Measurements from ENCODE around the gene POLR2L.

POLR2L gene

DNA sequence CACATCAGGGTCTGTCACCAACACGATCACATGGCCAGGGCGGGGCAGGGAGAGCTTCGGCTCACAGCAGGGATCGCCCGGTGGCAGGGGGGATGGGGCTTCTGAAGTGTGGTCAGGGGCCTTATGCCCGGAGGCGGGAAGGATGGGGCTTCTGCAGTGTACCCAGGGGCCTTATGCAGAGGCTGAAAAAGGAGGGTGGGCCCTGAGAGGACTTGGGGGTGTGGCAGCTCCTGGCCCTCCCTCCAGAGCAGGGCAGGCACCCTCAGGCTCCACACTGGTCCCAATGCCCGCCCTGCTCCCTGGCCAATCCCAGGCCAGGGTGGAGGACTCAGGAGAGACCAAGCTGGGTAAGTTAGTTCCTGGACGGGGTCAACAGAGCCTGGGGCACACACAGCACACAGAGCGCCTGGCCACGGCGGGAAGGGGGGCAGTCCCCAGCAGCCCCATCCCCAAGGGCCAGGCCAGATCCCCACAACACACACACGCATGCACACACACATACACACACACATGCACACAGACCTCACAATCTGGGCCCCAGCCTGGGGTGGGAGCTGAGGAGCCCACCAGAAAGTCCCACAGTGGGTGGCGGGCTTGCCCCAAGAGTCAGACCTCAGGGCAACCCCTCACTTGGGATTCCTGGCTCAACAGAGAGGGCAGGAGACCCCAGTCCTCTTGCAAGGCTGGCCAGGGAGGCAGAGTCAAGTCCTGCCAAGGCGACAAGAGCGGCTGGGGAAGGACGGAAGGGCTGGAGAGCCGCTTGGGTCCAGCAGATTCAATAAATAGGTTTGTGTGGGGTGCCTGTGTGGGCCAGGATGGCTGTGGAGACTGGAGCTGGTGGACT, 51.4 kb downstream of the POLR2L start:
- TF ChIP-seq, protein P1, sequence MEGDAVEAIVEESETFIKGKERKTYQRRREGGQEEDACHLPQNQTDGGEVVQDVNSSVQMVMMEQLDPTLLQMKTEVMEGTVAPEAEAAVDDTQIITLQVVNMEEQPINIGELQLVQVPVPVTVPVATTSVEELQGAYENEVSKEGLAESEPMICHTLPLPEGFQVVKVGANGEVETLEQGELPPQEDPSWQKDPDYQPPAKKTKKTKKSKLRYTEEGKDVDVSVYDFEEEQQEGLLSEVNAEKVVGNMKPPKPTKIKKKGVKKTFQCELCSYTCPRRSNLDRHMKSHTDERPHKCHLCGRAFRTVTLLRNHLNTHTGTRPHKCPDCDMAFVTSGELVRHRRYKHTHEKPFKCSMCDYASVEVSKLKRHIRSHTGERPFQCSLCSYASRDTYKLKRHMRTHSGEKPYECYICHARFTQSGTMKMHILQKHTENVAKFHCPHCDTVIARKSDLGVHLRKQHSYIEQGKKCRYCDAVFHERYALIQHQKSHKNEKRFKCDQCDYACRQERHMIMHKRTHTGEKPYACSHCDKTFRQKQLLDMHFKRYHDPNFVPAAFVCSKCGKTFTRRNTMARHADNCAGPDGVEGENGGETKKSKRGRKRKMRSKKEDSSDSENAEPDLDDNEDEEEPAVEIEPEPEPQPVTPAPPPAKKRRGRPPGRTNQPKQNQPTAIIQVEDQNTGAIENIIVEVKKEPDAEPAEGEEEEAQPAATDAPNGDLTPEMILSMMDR (IDR thresholded peaks at IDR 0.05; ENCODE audit: insufficient read depth, low read length, poor library complexity, severe bottlenecking), result no peak
- TF ChIP-seq EZH2phosphoT487 (conservative IDR thresholded peaks at IDR 0.05; ENCODE audit: low read length), result no peak
- H3K4me3 ChIP-seq (ENCODE audit: insufficient read depth, low read length, poor library complexity, severe bottlenecking), result no peak overlapping the region
- H3K27me3 ChIP-seq (ENCODE audit: low read length), result no peaks in the 10 kb centered on the region
- no peak overlapping the region for H3K4me2 ChIP-seq (ENCODE audit: low read depth, low read length, poor library complexity, severe bottlenecking)
- H3K36me3 ChIP-seq (ENCODE audit: low read length), result no peaks in the 10 kb centered on the region
- no peaks in the 10 kb centered on the region for H3K9me3 ChIP-seq (ENCODE audit: insufficient read depth, low read length)
- H3F3A ChIP-seq (ENCODE audit: insufficient read depth), result peaks cover 4% of the 10 kb centered on the region; the same call in 1 of the 2 replicates
- H4K20me1 ChIP-seq (ENCODE audit: low read depth, low read length), result no peaks in the 10 kb centered on the region
- no peaks in the 10 kb centered on the region for H3K9me2 ChIP-seq (replicated peaks; ENCODE audit: insufficient read depth, low read length)
- peaks cover 7% of the 10 kb centered on the region; the same call in 1 of the 2 replicates for H3K79me2 ChIP-seq (ENCODE audit: insufficient read depth, low read length)
- H3K9ac ChIP-seq (ENCODE audit: low read length), result no peak overlapping the region
- no peak overlapping the region for H3K27ac ChIP-seq (ENCODE audit: low read depth, low read length)
- H2AFZ ChIP-seq (ENCODE audit: low read depth, low read length, severe bottlenecking), result no peak overlapping the region

DNA sequence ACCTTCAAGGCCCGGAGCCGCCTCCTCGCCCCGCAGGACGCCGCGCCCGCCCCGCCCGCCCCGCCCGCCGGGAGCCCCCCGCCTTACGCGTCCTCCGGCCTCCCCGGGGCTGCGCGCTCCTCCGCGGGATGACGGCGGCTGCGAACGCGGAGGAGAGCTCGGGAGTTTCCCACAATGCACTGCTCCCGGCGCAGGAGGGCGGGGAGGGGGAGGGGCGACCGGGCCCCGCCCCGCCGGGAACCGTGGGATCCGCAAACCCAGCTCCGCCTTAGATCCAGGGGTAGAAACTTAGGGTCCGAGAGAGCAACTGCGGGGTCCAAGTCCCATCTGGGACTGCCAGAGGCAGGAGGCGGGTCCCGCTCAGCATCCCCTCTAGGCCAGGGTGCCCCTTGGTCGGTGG, 52.4 kb downstream of the POLR2L start, which contains the start of gene CEND1:
Gene CEND1, minus strand, starts transcription at position 148 of the 400 bp plus-strand sequence. CDS start 1,514 bp downstream, outside the sequence.
- TF ChIP-seq EZH2phosphoT487 (conservative IDR thresholded peaks at IDR 0.05; ENCODE audit: low read length), result no peak
- TF ChIP-seq, protein P1 (IDR thresholded peaks at IDR 0.05; ENCODE audit: insufficient read depth, low read length, poor library complexity, severe bottlenecking), result no peak
- Histone ChIP-seq H2AFZ (ENCODE audit: low read depth, low read length, severe bottlenecking) (no peak within 1 kb of the TSS), H3K27me3 (ENCODE audit: low read length) (no peaks in the 10 kb centered on the region), H4K20me1 (ENCODE audit: low read depth, low read length) (no peaks in the 10 kb centered on the region), H3K9me2 (replicated peaks; ENCODE audit: insufficient read depth, low read length) (no peaks in the 10 kb centered on the region), H3K79me2 (ENCODE audit: insufficient read depth, low read length) (no peaks in the 10 kb centered on the region), H3K9ac (ENCODE audit: low read length) (peak within 1 kb of the TSS; percentile 47), H3K36me3 (ENCODE audit: low read length) (no peaks in the 10 kb centered on the region), H3K27ac (ENCODE audit: low read depth, low read length) (no peak within 1 kb of the TSS), H3F3A (ENCODE audit: insufficient read depth) (peaks cover 4% of the 10 kb centered on the region; the same call in 1 of the 2 replicates), H3K4me3 (ENCODE audit: insufficient read depth, low read length, poor library complexity, severe bottlenecking) (peak within 1 kb of the TSS; percentile 49), H3K9me3 (ENCODE audit: insufficient read depth, low read length) (no peaks in the 10 kb centered on the region), H3K4me2 (ENCODE audit: low read depth, low read length, poor library complexity, severe bottlenecking) (peak within 1 kb of the TSS; percentile 54)
